Stimulated activated CD8-positive, alpha-beta memory T cell treated with anti-CD3 and anti-CD28 coated beads, Interleukin-7, amount 100 ng/mL, for 4 hours (primary cell): ENCODE results near the gene EIF3K.

ENCODE experiments used
- DNase-seq, 2 donors: peaks; one replicate each; pipeline ENCODE4 v3.0.0-alpha.2; 2020; ENCODE audit warnings: low read depth in 2 of 2

Gene EIF3K

GRCh38 chr19:38684078-38684861, 65.3 kb downstream of the EIF3K start:
- no peak for DNase-seq

GRCh38 chr19:38684862-38685665, 66.1 kb downstream of the EIF3K start:
- DNase-seq = no peak

GRCh38 chr19:38685666-38686529, 66.9 kb downstream of the EIF3K start:
- no peak for DNase-seq

- peak in 1 of 2 donors; percentile 28 for DNase-seq
Measured at GRCh38 chr19:38686530-38686888, 67.5 kb downstream of the EIF3K start.
